Measurements from ENCODE around the gene SRPX.

SRPX gene

GRCh38 chrX:38206542-38206941, 14.1 kb downstream of the SRPX start:
- DNase-seq, result no peak

- no peak for DNase-seq
Measured at GRCh38 chrX:38206036-38206435, 14.6 kb downstream of the SRPX start.

DNA sequence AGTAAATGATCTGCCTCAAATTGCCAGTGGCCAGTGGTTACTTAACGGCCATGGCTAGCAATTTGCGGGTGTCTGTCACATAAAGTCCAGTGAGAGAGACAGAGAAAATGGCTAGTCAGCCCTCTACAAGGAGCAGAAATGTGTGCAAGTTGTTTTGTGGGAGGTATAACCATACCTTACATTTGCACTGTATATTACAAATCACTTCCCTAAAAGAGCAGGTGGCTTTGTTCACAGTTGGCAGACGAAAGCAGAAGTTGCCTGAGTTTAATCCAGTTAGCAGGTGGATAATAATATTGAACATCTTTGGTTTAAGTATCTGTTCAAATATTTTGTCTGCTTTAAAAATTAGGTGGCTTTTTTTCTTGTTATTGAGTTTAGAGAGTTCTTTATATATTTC, 15.6 kb downstream of the SRPX start:
- DNase-seq, result no peak

- peak; percentile 50 for DNase-seq
Measured at GRCh38 chrX:38192007-38192810, 28.5 kb downstream of the SRPX start.

- no peak for DNase-seq
Measured at GRCh38 chrX:38189431-38190250, 31.0 kb downstream of the SRPX start.

- no peak for DNase-seq
Measured at GRCh38 chrX:38183596-38183995, 37.1 kb downstream of the SRPX start.

GRCh38 chrX:38181357-38181756, 39.3 kb downstream of the SRPX start:
- no peak for DNase-seq

DNA sequence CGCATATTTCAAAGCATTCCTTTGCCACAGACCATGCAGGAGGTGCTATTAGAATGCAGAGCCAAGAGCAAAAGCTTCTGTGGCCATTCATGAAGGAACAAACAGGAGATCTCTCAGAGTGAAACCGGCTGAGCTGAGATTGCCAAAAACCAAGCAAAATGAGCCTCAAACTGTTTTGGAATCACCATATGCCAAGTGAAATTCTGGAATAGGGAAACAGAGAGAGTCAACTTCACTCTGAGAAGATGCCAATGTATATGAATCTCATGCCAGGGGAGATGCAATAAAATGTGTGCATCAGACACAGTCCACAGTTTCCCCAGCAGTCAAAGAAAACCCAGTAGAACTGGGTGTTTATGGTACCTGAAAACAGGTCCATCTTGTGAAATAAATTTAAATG, 42.3 kb downstream of the SRPX start:
- no peak for DNase-seq

- DNase-seq, result peak; percentile 42
Measured at GRCh38 chrX:38175139-38175538, 45.5 kb downstream of the SRPX start.

GRCh38 chrX:38172596-38172995, 48.1 kb downstream of the SRPX start:
- no peak for DNase-seq

- no peak for DNase-seq
Measured at GRCh38 chrX:38170556-38170955, 50.1 kb downstream of the SRPX start.

DNA sequence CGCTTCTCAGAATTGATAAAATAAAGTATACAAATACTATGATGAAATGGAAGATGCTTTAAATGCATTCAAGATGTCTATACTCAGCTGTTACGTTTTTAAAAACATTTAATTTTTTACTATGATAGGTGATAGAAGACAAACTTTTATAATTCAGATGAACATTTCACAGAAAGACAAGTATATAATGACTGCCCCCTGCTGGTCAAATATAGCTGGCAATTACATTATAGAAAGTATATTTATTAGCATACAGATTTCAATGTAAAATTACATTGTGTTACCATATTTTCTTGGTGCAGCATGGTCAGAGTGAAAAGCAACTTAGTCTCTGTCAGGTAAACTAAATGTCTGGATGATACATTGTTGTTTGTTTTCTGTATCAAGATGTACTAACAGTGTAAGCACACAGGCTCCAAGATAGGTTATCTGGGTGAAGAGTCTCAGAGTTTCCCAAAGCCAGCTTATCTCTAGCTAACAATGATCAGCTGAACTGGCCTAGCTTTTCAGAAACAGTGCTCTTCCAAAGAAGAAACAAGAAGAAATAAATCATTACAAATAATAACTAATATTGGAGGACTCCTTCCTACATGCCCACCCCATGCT, 54.1 kb downstream of the SRPX start:
- DNase-seq, result no peak

DNA sequence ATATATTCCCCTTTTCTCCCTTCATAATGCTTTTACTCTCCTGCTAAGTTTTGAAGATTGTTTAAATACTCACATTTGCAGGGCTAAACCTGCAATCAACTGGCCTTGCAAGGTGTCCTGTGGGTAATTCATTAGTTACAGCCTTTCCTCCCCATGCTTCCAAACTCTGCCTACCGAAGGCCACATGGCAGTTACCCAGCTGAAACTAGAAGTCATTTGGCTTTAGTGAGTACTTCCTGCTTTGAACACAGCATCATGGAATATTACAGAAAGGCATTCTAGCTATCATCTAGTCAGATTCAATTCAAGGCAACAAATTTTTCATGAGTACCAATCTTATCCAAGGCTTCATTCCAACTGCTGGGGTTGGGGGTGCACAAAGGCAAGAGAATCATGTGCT, 55.6 kb downstream of the SRPX start:
- DNase-seq, result no peak

- DNase-seq, result no peak
Measured at GRCh38 chrX:38163193-38163592, 57.5 kb downstream of the SRPX start.

GRCh38 chrX:38156838-38157237, 63.8 kb downstream of the SRPX start:
- no peak for DNase-seq

DNA sequence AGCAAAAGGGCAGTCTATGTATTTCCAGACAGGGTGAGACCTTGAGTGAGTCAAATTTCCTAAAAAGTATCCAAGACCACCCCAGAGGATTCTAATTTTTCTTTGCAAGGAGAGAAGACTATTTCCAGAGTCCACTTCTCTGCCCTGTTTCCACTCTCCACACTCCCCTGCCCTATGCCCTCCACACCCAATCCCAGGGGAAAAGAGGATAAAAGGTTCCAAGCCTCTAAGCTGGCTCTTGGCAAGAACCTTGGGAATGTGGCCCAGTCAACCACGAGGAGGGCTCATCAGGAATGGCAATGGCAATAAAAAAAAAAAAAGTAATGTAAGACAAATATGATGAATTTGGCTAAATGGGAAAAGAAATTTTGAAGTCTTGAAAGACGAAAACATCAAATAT, 65.9 kb downstream of the SRPX start:
- DNase-seq, result no peak

- no peak for DNase-seq
Measured at GRCh38 chrX:38154340-38154739, 66.3 kb downstream of the SRPX start.

GRCh38 chrX:38151441-38151840, 69.2 kb downstream of the SRPX start:
- no peak for DNase-seq

DNA sequence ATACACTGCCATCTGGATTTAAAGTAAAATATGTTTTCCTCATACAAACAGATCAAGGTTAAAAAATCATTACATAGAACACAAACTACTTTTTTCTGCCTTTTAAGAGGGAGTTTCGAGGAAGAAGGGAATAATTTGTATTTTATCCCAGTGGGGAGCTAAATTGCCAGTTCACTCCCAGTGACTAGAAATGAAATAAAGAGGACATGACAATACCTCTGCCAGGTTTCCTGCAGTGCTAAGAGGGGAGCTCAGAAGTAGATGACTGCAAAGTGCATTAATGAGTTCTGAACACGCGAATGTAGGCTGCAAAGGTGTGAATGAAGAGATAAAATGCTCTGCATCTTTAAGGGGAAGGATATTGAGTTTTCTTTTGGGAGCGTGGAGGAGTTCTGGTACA, 69.7 kb downstream of the SRPX start:
- no peak for DNase-seq

DNA sequence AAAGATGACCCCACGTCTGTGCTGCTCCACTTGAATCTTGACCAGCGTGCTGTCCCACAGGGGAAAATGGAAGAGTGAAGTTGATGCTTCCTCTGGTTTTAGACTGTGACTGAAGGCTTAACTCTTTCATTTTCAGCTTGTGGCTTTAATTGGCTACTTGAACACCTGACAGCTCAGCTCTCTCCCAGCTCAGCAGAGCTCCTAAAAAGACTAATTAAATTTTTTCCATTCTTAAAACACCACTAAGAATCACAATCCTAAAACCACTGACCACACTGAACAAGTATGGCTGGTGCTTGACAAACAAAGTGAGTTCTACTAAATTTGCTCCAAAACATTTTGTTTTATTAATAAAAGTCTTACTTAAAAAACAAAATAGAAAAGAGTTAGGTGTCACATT, 71.7 kb downstream of the SRPX start:
- DNase-seq, result no peak

- DNase-seq, result no peak
Measured at GRCh38 chrX:38142610-38143009, 78.1 kb downstream of the SRPX start.

DNA sequence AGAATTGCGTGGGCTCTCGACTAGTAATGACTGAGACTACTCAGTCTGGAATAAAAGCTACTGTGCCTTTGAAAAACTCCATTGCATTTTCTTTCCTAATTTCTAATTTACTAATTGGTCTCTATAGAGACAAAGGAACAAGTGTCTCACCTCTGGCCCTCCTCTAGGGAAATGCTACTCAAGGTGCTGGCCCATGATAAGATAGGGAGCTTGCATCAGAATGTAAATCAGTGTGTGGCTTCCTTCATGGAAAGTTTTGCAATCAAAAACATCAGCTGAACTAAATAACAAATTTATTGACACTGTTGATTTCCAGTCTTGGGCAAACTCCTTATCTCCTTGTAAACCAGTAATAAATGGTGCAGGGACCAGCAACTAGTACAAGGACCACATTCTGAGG, 81.8 kb downstream of the SRPX start:
- no peak for DNase-seq

- DNase-seq, result no peak
Measured at GRCh38 chrX:38138157-38138891, 82.3 kb downstream of the SRPX start.

Data from NCI-H1092 (cell line).